ENCODE measurements around the gene PIPOX.

PIPOX gene

GRCh38 chr17:29042679-29043538, at the start of gene PIPOX:
Gene PIPOX (plus strand): TSS chr17:29043141. CDS start chr17:29043226, 85 bp downstream.
- peak; percentile 90 for DNase-seq

- no peak for DNase-seq
Measured at GRCh38 chr17:28993645-28994426, 49.1 kb upstream of the PIPOX start.

- DNase-seq = no peak
Measured at GRCh38 chr17:28996554-28997096, 46.3 kb upstream of the PIPOX start.

- no peak for DNase-seq
Measured at GRCh38 chr17:28997806-28998205, 45.1 kb upstream of the PIPOX start.

- DNase-seq = no peak
Measured at GRCh38 chr17:28999206-28999605, 43.7 kb upstream of the PIPOX start.

GRCh38 chr17:29000973-29001372, 42.0 kb upstream of the PIPOX start:
- DNase-seq = no peak

GRCh38 chr17:29002811-29003210, 40.1 kb upstream of the PIPOX start:
- no peak for DNase-seq

- no peak for DNase-seq
Measured at GRCh38 chr17:29003289-29003688, 39.7 kb upstream of the PIPOX start.

- DNase-seq = no peak
Measured at GRCh38 chr17:29004081-29004692, 38.8 kb upstream of the PIPOX start.

- peak; percentile 94 for DNase-seq
Measured at GRCh38 chr17:29005936-29006511, 36.9 kb upstream of the PIPOX start, which contains the start of gene SEZ6. Gene SEZ6 (minus strand): TSS chr17:29006033. CDS start chr17:29005869, 164 bp downstream.

GRCh38 chr17:29007456-29007855, 35.5 kb upstream of the PIPOX start:
- DNase-seq = no peak

GRCh38 chr17:29007860-29008455, 35.0 kb upstream of the PIPOX start:
- no peak for DNase-seq

GRCh38 chr17:29008591-29008990, 34.4 kb upstream of the PIPOX start:
- no peak for DNase-seq

GRCh38 chr17:29010129-29010528, 32.8 kb upstream of the PIPOX start:
- peak; percentile 48 for DNase-seq

GRCh38 chr17:29010586-29010985, 32.4 kb upstream of the PIPOX start:
- DNase-seq = no peak

- no peak for DNase-seq
Measured at GRCh38 chr17:29012535-29012934, 30.4 kb upstream of the PIPOX start.

- DNase-seq = no peak
Measured at GRCh38 chr17:29014716-29015115, 28.2 kb upstream of the PIPOX start.

GRCh38 chr17:29016345-29017210, 26.4 kb upstream of the PIPOX start:
- DNase-seq = no peak

GRCh38 chr17:29018788-29019474, 24.0 kb upstream of the PIPOX start:
- DNase-seq = no peak

GRCh38 chr17:29019475-29020181, 23.3 kb upstream of the PIPOX start:
- DNase-seq = peak; percentile 48

Data from eye (tissue), 1 donor.